ENCODE measurements around the gene ZNF618. TPM values are rescaled to one million over a fixed set of nuclear protein-coding genes. Genes with fewer than 3 reads are reported as not detected.

Gene ZNF618
- total RNA-seq, 2 donors from 2014 or later, result 11.9 to 17.1 TPM

- Histone ChIP-seq H3K27ac (peak overlapping the region in 1 of 4 donors; percentile 18), H3K9me3 (no peaks in the 10 kb centered on the region), H3K36me3 (replicated peaks in 1 of 2; ENCODE audit: insufficient read depth in 1 of 2, low read depth in 2 of 2) (no peaks in the 10 kb centered on the region), H3K4me3 (no peak overlapping the region), H3K27me3 (no peaks in the 10 kb centered on the region), H3K4me1 (no peaks in the 10 kb centered on the region)
- WGBS, 2 donors, result 90 to 95% methylated on average over 15 of the region's 15 CpGs
- no peak for TF ChIP-seq CTCF (IDR thresholded peaks at IDR 0.05)
- TF ChIP-seq POLR2A (IDR thresholded peaks at IDR 0.05), result no peak
- intact Hi-C loops (cut with DNase I), result no loop called here
- ATAC-seq (no peak), DNase-seq (peak in 1 of 4 donors; percentile 82)
Observed at GRCh38 chr9:113985968-113986585, 110.0 kb downstream of the ZNF618 start.

- Histone ChIP-seq H3K27ac (peak overlapping the region in 1 of 4 donors; percentile 18), H3K36me3 (replicated peaks in 1 of 2; ENCODE audit: insufficient read depth in 1 of 2, low read depth in 2 of 2) (no peaks in the 10 kb centered on the region), H3K9me3 (no peaks in the 10 kb centered on the region), H3K4me3 (no peak overlapping the region), H3K4me1 (peaks cover 4% of the 10 kb centered on the region), H3K27me3 (no peaks in the 10 kb centered on the region)
- no peak for DNase-seq
- intact Hi-C loops (cut with DNase I), result no loop called here
- ATAC-seq, result no peak
- TF ChIP-seq POLR2A (IDR thresholded peaks at IDR 0.05), result no peak
- TF ChIP-seq CTCF (IDR thresholded peaks at IDR 0.05), result no peak
- 100% methylated on average over 1 of the region's 1 CpG for WGBS, 2 donors
Observed at GRCh38 chr9:113986931-113987330, 110.8 kb downstream of the ZNF618 start.

GRCh38 chr9:113987526-113987925 lies 111.4 kb downstream of the ZNF618 start:
- TF ChIP-seq POLR2A (IDR thresholded peaks at IDR 0.05) (no peak), CTCF (IDR thresholded peaks at IDR 0.05) (no peak)
- Histone ChIP-seq H3K4me1 (peaks cover 10% of the 10 kb centered on the region), H3K27me3 (no peaks in the 10 kb centered on the region), H3K36me3 (replicated peaks in 1 of 2; ENCODE audit: insufficient read depth in 1 of 2, low read depth in 2 of 2) (no peaks in the 10 kb centered on the region), H3K27ac (no peak overlapping the region), H3K9me3 (no peaks in the 10 kb centered on the region), H3K4me3 (no peak overlapping the region)
- no peak for DNase-seq
- intact Hi-C loops (cut with DNase I), result no loop called here
- 87 to 93% methylated on average over 12 of the region's 12 CpGs for WGBS, 2 donors
- no peak for ATAC-seq

GRCh38 chr9:113988385-113989016 lies 112.4 kb downstream of the ZNF618 start:
- Histone ChIP-seq H3K36me3 (replicated peaks in 1 of 2; ENCODE audit: insufficient read depth in 1 of 2, low read depth in 2 of 2) (no peaks in the 10 kb centered on the region), H3K27ac (no peak overlapping the region), H3K4me1 (peaks cover 20% of the 10 kb centered on the region), H3K27me3 (no peaks in the 10 kb centered on the region), H3K9me3 (no peaks in the 10 kb centered on the region), H3K4me3 (no peak overlapping the region)
- ATAC-seq (no peak), DNase-seq (peak in 1 of 4 donors; percentile 9)
- no peak for TF ChIP-seq POLR2A (IDR thresholded peaks at IDR 0.05)
- TF ChIP-seq CTCF (IDR thresholded peaks at IDR 0.05), result no peak
- intact Hi-C loops (cut with DNase I), result no loop called here
- WGBS, 2 donors, result 95 to 97% methylated on average over 22 to 23 of the region's 23 CpGs
